Astrocyte of the cerebellum (primary cell): Measurements from ENCODE around the gene ZNF138.
"Not testable (repeated sequence)": the region's sequence is repeated elsewhere in the genome, so short reads cannot be mapped to it uniquely, and the experiment has no call there.

Source experiments
- DNase-seq: peaks from one replicate; pipeline ENCODE4 v3.0.0-alpha.2; 2011; ENCODE audit warnings: low read depth
- H3K4me3 ChIP-seq: 2 replicates; pipeline ENCODE4 v1.5.1; 2011; ENCODE audit warnings: mild to moderate bottlenecking, low read depth, low read length, moderate library complexity
- in situ Hi-C: cut with HindIII; loops from 2 replicates; pipeline ENCODE4 v1.10.0; 2017; ENCODE audit warnings: low sequenced_read_pairs
- TF ChIP-seq, protein P1 (sequence below): IDR thresholded peaks from 2 replicates; pipeline ENCODE4 v1.5.1; 2012; ENCODE audit warnings: low read length, low read depth, moderate library complexity, mild to moderate bottlenecking; ENCODE audit errors: missing control alignments

Gene ZNF138

DNA sequence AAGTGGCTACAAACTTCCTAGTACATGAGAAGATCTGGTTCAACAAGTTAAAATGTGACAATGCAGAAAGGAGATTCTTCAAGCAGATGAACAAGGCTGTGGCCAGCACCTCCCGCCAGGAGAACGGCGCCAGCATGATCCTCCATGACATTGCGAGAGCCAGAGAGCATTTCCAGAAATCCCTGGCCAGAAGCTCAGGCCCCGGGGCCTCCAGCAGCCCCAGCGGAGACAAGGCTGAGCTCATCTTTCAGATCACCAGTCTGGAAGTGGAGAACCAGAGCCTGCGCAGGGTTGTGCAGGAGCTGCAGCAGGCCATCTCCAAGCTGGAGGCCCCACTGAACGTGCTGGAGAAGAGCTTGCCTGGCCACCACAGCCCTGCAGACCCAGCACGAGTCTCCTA, 68.8 kb downstream of the ZNF138 start:
- DNase-seq = no peak
- in situ Hi-C loops = no loop called here
- TF ChIP-seq, protein P1, sequence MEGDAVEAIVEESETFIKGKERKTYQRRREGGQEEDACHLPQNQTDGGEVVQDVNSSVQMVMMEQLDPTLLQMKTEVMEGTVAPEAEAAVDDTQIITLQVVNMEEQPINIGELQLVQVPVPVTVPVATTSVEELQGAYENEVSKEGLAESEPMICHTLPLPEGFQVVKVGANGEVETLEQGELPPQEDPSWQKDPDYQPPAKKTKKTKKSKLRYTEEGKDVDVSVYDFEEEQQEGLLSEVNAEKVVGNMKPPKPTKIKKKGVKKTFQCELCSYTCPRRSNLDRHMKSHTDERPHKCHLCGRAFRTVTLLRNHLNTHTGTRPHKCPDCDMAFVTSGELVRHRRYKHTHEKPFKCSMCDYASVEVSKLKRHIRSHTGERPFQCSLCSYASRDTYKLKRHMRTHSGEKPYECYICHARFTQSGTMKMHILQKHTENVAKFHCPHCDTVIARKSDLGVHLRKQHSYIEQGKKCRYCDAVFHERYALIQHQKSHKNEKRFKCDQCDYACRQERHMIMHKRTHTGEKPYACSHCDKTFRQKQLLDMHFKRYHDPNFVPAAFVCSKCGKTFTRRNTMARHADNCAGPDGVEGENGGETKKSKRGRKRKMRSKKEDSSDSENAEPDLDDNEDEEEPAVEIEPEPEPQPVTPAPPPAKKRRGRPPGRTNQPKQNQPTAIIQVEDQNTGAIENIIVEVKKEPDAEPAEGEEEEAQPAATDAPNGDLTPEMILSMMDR = no peak
- no peak overlapping the region for H3K4me3 ChIP-seq

DNA sequence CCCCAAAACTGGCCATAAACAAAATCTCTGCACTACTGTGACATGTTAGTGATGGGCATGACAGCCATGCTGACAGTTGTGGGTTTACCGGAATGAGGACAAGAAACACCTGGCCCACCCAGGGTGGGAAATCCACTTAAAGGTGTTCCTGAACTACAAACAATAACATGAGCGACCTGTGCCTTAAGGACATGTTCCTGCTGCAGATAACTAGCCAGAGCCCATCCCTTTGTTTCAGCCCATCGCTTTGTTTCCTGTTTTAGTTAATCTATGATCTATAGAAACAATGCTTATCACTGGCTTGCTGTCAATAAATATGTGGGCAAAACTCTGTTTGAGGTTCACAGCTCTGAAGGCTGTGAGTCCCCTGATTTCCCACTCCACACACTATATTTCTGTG, 69.3 kb downstream of the ZNF138 start:
- in situ Hi-C loops, H3K4me3 ChIP-seq, DNase-seq: not testable (repeated sequence)

DNA sequence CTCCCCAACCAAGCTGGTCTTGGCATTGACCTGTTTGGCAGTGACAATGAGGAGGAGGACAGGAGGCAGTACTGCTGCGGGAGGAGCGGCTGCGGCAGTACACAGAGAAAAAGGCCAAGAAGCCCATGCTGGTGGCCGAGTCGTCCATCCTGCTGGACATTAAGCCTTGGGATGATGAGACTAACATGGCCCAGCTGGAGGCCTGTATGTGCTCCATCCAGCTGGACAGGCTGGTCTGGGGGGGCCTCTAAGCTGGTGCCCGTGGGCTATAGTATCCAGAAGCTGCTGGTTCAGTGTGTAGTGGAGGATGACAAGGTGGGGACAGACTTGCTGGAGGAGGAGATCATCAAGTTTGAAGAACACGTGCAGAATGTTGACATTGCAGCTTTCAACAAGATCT, 69.7 kb downstream of the ZNF138 start:
- TF ChIP-seq, protein P1 = no peak
- in situ Hi-C loops = no loop called here
- DNase-seq = no peak
- no peak overlapping the region for H3K4me3 ChIP-seq

DNA sequence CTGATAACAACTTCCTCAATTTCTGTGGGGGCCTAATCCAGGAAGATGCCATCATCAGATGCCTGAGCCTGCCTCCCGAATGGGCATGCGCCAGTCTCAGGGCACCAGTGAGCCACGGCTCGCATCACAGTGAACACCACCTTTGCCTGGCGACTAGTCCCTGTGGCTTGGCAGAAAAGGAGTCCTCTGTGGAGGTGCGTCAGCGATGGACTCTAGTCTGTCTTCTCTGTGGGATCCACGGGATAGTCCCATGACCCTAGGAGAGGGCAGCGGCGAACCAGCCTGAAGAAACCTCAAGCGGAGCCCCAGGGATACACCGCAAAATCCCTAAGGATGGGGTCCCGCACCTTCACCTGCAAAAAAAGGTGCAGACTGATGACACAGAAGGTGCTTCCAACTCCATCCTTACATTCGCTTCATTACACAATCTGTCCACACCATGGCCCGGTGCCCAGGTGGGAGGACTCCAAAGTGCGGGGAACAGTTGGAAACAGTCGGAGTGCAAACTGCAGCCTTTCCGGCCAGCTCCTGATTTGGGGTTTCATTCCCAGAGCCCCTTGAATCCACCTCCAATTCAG, 73.7 kb downstream of the ZNF138 start:
- no peak overlapping the region for H3K4me3 ChIP-seq
- DNase-seq = no peak
- TF ChIP-seq, protein P1 = no peak
- in situ Hi-C loops = no loop called here

DNA sequence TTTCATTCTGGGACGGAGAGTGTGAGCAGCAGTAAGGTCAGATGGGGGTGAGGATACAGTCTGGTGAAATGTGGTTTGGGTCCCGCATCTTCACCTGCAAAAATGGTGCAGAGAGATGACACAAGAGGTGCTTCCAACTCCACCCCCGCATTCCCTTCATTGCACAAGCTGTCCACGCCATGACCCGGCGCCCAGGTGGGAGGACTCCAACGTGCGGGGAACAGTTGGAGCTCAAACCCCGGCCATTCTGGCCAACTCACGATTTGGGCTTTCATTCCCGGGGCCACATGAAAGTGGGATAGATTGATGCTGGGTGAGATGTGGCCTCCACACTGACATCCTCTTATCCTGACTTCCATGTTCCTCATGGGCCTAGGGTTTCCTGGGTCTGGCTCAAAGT, 74.3 kb downstream of the ZNF138 start:
- no peak for DNase-seq
- in situ Hi-C loops = no loop called here
- TF ChIP-seq, protein P1 = no peak
- no peak overlapping the region for H3K4me3 ChIP-seq

DNA sequence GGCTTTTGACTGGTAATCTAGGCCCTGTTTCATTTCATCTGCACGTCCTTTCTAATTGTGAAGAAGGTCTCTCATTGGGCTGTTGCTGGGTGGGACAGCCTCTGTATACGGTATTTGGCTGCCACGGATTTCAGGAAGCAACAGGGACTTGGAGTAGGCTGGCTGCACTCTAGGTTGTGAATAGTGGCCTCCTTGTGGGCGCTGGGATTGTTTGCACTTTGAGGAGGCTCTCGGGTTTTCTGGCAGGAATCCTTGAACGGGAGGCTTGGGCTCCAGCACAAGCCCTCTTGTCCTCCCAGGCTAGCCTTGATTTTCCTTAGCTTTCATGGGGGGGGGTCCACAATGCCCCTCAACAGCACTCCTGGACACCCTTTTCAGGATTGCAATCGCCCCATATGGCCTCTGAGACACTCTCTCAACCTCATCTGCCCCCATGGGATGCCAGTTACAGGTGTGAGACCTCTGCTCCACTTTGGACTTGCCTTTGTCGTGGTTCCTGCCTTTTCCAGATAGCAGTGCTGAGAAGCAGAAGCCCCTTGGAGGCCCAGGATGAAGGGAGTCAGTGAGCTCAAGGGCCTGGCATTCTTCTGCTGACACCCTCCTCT, 75.0 kb downstream of the ZNF138 start:
- no peak for DNase-seq
- TF ChIP-seq, protein P1 = no peak

DNA sequence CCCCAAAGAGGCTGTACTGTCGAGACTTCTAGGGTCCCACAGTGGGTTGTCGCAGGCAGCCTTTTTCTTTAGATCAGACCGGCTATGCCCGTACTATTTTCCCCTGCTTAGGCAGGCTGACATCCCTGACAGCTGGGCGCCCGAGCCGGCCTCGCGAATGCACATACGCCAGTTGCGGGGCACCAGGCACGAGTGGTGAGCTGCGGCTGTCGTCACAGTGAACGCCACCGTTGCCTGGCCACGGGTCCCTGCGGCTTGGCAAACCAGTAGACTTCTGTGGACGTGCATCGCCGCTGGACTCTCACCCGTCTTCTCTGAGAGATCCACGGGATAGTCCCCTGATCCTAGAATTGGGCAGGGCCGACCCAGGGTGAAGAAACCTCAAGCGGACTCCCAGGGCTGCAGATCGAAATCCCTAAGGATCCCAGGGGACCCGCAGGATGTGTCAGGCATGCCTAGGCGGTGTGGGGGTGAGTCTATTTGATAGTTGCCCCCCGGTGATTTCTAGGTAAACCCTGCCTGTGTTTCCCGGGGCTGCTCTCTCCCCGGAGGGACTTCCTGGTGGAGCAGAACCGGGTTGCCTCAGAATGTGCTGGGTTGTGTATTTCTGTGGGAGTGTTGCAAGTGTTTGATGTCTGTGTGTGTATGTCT, 75.8 kb downstream of the ZNF138 start:
- DNase-seq = no peak

More for the DNA sequence above, 75.0 kb downstream of the ZNF138 start:
- H3K4me3 ChIP-seq = no peak overlapping the region
- in situ Hi-C loops = no loop called here

More for the DNA sequence above, 75.8 kb downstream of the ZNF138 start:
- TF ChIP-seq, protein P1 = no peak
- H3K4me3 ChIP-seq = no peak overlapping the region
- in situ Hi-C loops = no loop called here
